HCT116 (cell line): Measurements from ENCODE around the gene PTPRF. TPM values are rescaled to one million over a fixed set of nuclear protein-coding genes. Genes with fewer than 3 reads are reported as not detected.

Experiments
- ATAC-seq: fragments of 200-7000 bp; cut with Tn5 transposase; 2 replicates; pipeline ENCODE4 v1.9.1; 2020; ENCODE audit warnings: mild to moderate bottlenecking, moderate library complexity
- BruUV-seq: library from RNA; stranded (reverse); fragments of 400-500 nt; replicated peaks from 2 replicates; lab custom pipeline; 2021; lab: Mats Ljungman, UMichigan
- CTCF ChIA-PET: fragments of 300-600 bp; sonication (Branson Sonifier 250); formaldehyde crosslinking; loops from one replicate; lab custom pipeline; 2021; ENCODE audit warnings: antibody characterized with exemption; lab: Charles Lee
- POLR2A ChIA-PET: fragments of 300-600, 350-600 bp; sonication (Branson Sonifier 250); formaldehyde crosslinking; loops from one replicate; lab custom pipeline; 2021; ENCODE audit warnings: antibody characterized with exemption; lab: Charles Lee
- RAD21 ChIA-PET, 2 experiments: fragments of 300-600 bp; sonication (Branson Sonifier 250); formaldehyde crosslinking; loops; one replicate each; lab custom pipeline; 2023; ENCODE audit warnings: low total read pairs in 2 of 2; ENCODE audit not compliant: uncharacterized antibody in 2 of 2, unreplicated experiment in 2 of 2, low non-redundant PET in 1 of 2; lab: Charles Lee
- DNase-seq: peaks from one replicate; pipeline ENCODE4 v3.0.0-alpha.2; 2010; ENCODE audit warnings: low read depth, low spot score
- H2AFZ ChIP-seq: fragments of 200-600 bp; shearing (Covaris generic), sonication (generic); 2 replicates; pipeline ENCODE4 v1.6.1; 2017; ENCODE audit warnings: low read depth, mixed run types, mixed read lengths, antibody characterized with exemption, low read length; ENCODE audit not compliant: poor library complexity, severe bottlenecking
- H3K27ac ChIP-seq: 2 replicates; pipeline ENCODE4 v1.5.1; 2012; ENCODE audit warnings: low read depth, low read length
- H3K27me3 ChIP-seq: fragments of 200-600 bp; sonication (generic); 2 replicates; pipeline ENCODE4 v1.6.1; 2016; ENCODE audit warnings: mixed run types, low read length, mixed read lengths; ENCODE audit not compliant: insufficient read depth
- H3K36me3 ChIP-seq, 2 experiments: fragments of 200-500 bp in 1 of 2; fragments of 200-600 bp in 1 of 2; sonication (Bioruptor generic) in 1 of 2; sonication (generic) in 1 of 2; 2 replicates each; pipeline versions ENCODE4 v1.5.1 to v1.6.1; 2014 to 2016; ENCODE audit warnings: low read length in 2 of 2, inconsistent platforms in 1 of 2, mixed read lengths in 1 of 2, mixed run types in 1 of 2; ENCODE audit not compliant: insufficient read depth in 2 of 2, control insufficient read depth in 1 of 2
- H3K4me1 ChIP-seq, 2 experiments: fragments of 200-600 bp in 1 of 2; sonication (generic) in 1 of 2; 2 replicates each; pipeline versions ENCODE4 v1.5.1 to v1.6.1; 2012 to 2017; ENCODE audit warnings: low read length in 2 of 2, inconsistent platforms in 1 of 2, mild to moderate bottlenecking in 1 of 2, mixed read lengths in 1 of 2, mixed run types in 1 of 2, moderate library complexity in 1 of 2; ENCODE audit not compliant: insufficient read depth in 2 of 2, control insufficient read depth in 1 of 2
- H3K4me2 ChIP-seq: fragments of 200-600 bp; sonication (generic); 2 replicates; pipeline ENCODE4 v1.6.1; 2017; ENCODE audit warnings: mixed run types, low read length, mixed read lengths
- H3K4me3 ChIP-seq, 2 experiments: fragments of 200-600 bp in 1 of 2; sonication (generic) in 1 of 2; replicated peaks in 1 of 2; 2 replicates each; pipeline ENCODE4 v1.5.1; 2011 to 2016; ENCODE audit warnings: low read length in 2 of 2, control low read depth in 1 of 2, low read depth in 1 of 2, mild to moderate bottlenecking in 1 of 2, mixed read lengths in 1 of 2, mixed run types in 1 of 2
- H3K79me2 ChIP-seq: fragments of 200-600 bp; sonication (generic); 2 replicates; pipeline ENCODE4 v1.6.1; 2017; ENCODE audit warnings: mild to moderate bottlenecking, mixed run types, low read length, moderate library complexity, mixed read lengths; ENCODE audit not compliant: insufficient read depth
- H3K9ac ChIP-seq: fragments of 200-600 bp; sonication (generic); 2 replicates; pipeline ENCODE4 v1.6.1; 2016; ENCODE audit warnings: low read length, mixed read lengths
- H3K9me2 ChIP-seq: fragments of 200-600 bp; sonication (generic), shearing (Covaris generic); 2 replicates; pipeline ENCODE4 v1.6.1; 2017; ENCODE audit warnings: mixed run types, mild to moderate bottlenecking, moderate library complexity; ENCODE audit not compliant: insufficient read depth
- H3K9me3 ChIP-seq, 2 experiments: fragments of 200-500 bp in 1 of 2; fragments of 200-600 bp in 1 of 2; sonication (Bioruptor generic) in 1 of 2; sonication (generic) in 1 of 2; 2 replicates each; pipeline ENCODE4 v1.6.1; 2014 to 2017; ENCODE audit warnings: low read length in 2 of 2, mixed read lengths in 2 of 2, inconsistent platforms in 1 of 2, low read depth in 1 of 2, mild to moderate bottlenecking in 1 of 2, mixed run types in 1 of 2, moderate library complexity in 1 of 2; ENCODE audit not compliant: control insufficient read depth in 1 of 2, insufficient read depth in 1 of 2
- H4K20me1 ChIP-seq: fragments of 200-600 bp; sonication (generic), shearing (Covaris generic); 2 replicates; pipeline ENCODE4 v1.6.1; 2017; ENCODE audit warnings: mixed run types, mild to moderate bottlenecking, moderate library complexity; ENCODE audit not compliant: insufficient read depth
- ATF3 ChIP-seq: IDR thresholded peaks from 2 replicates; pipeline ENCODE4 v1.6.1; 2012
- CBX3 ChIP-seq: IDR thresholded peaks from 2 replicates; pipeline ENCODE4 v1.6.1; 2012; ENCODE audit warnings: low read depth
- CEBPB ChIP-seq: IDR thresholded peaks from 2 replicates; pipeline ENCODE4 v1.6.1; 2012; ENCODE audit warnings: low read depth
- CTCF ChIP-seq, 3 experiments: fragments of 200-600 bp in 1 of 3; sonication (generic) in 1 of 3; IDR thresholded peaks in 2 of 3; conservative IDR thresholded peaks in 1 of 3; 2 replicates each; pipeline ENCODE4 v1.5.1; 2012 to 2017; ENCODE audit warnings: low read depth in 2 of 3, low read length in 2 of 3, antibody characterized with exemption in 1 of 3, borderline replicate concordance in 1 of 3, control low read depth in 1 of 3, mild to moderate bottlenecking in 1 of 3, mixed read lengths in 1 of 3, mixed run types in 1 of 3, moderate library complexity in 1 of 3; ENCODE audit not compliant: insufficient read depth in 1 of 3
- EGR1 ChIP-seq: IDR thresholded peaks from 2 replicates; pipeline ENCODE4 v1.6.1; 2012; ENCODE audit warnings: low read depth
- ELF1 ChIP-seq: IDR thresholded peaks from 2 replicates; pipeline ENCODE4 v1.6.1; 2012; ENCODE audit warnings: low read depth, borderline replicate concordance
- EZH2 ChIP-seq: fragments of 200-600 bp; sonication (generic); IDR thresholded peaks from 2 replicates; pipeline ENCODE4 v1.6.1; 2017; ENCODE audit warnings: antibody characterized with exemption, mixed run types
- FOSL1 ChIP-seq: IDR thresholded peaks from 2 replicates; pipeline ENCODE4 v1.6.1; 2012; ENCODE audit warnings: low read depth
- JUND ChIP-seq: IDR thresholded peaks from 2 replicates; pipeline ENCODE4 v1.6.1; 2012
- POLR2A ChIP-seq: IDR thresholded peaks from 2 replicates; pipeline ENCODE4 v1.7.0; 2011; ENCODE audit warnings: borderline replicate concordance; ENCODE audit not compliant: insufficient read depth, insufficient read length; ENCODE audit errors: extremely low read depth
- POLR2AphosphoS5 ChIP-seq: IDR thresholded peaks from 2 replicates; pipeline ENCODE4 v1.6.1; 2011; ENCODE audit warnings: mild to moderate bottlenecking, low read depth, low read length, moderate library complexity
- RAD21 ChIP-seq: IDR thresholded peaks from 2 replicates; pipeline ENCODE4 v1.6.1; 2012; ENCODE audit warnings: low read depth, mild to moderate bottlenecking
- SIN3A ChIP-seq: IDR thresholded peaks from 2 replicates; pipeline ENCODE4 v1.6.1; 2012; ENCODE audit warnings: low read depth
- SP1 ChIP-seq: IDR thresholded peaks from 2 replicates; pipeline ENCODE4 v1.6.1; 2012; ENCODE audit warnings: low read depth
- TCF7L2 ChIP-seq: IDR thresholded peaks from 2 replicates; pipeline ENCODE4 v1.7.0; 2011; ENCODE audit warnings: borderline replicate concordance, inconsistent platforms; ENCODE audit not compliant: insufficient read depth, insufficient read length; ENCODE audit errors: extremely low read depth
- YY1 ChIP-seq: IDR thresholded peaks from 2 replicates; pipeline ENCODE4 v1.6.1; 2011; ENCODE audit warnings: low read length, low read depth, moderate library complexity, mild to moderate bottlenecking; ENCODE audit not compliant: insufficient replicate concordance; ENCODE audit errors: extremely low read depth
- ZFX ChIP-seq: fragments of 450-650 bp; IDR thresholded peaks from 2 replicates; pipeline ENCODE4 v1.6.1; 2017
- ZNF274 ChIP-seq: fragments of 200-500 bp; sonication (Bioruptor generic); IDR thresholded peaks from 2 replicates; pipeline ENCODE4 v1.6.1; 2014; ENCODE audit warnings: mild to moderate bottlenecking, low read depth, low read length, inconsistent platforms
- intact Hi-C: fragments of 100-400 bp; cut with micrococcal nuclease; formaldehyde crosslinking; loops from 2 replicates; pipeline ENCODE4 v1.10.0; 2022
- total RNA-seq: library from RNA; stranded (reverse); gene quantifications from one replicate; pipeline ENCODE4 v1.2.1, GENCODE V29; 2021; ENCODE audit not compliant: unreplicated experiment
- TF ChIP-seq, protein P1 (sequence below): IDR thresholded peaks from 2 replicates; pipeline ENCODE4 v1.6.1; 2012; ENCODE audit warnings: low read depth
- TF ChIP-seq, protein P2 (sequence below): IDR thresholded peaks from 2 replicates; pipeline ENCODE4 v1.6.1; 2012

The PTPRF gene
- total RNA-seq, 1 experiment from 2014 or later = 224 TPM

- RAD21 ChIA-PET = no interaction called here
- Histone ChIP-seq H3K36me3 (no peaks in the 10 kb centered on the region), H3K4me2 (no peak overlapping the region), H3K79me2 (no peaks in the 10 kb centered on the region), H3K4me1 (peaks cover 9 to 23% of the 10 kb centered on the region in 2 experiments; a peak in 3 of 4 replicates), H2AFZ (no peak overlapping the region), H3K9me3 (no peaks in the 10 kb centered on the region), H3K9ac (no peak overlapping the region), H3K9me2 (no peaks in the 10 kb centered on the region), H3K27ac (no peak overlapping the region), H3K27me3 (no peaks in the 10 kb centered on the region), H4K20me1 (no peaks in the 10 kb centered on the region), H3K4me3 (no peak overlapping the region)
- no peak for TF ChIP-seq SIN3A
- TF ChIP-seq SP1 = no peak
- TF ChIP-seq ELF1 = no peak
- TF ChIP-seq ZNF274 = no peak
- no peak for TF ChIP-seq JUND
- TF ChIP-seq, protein P1, sequence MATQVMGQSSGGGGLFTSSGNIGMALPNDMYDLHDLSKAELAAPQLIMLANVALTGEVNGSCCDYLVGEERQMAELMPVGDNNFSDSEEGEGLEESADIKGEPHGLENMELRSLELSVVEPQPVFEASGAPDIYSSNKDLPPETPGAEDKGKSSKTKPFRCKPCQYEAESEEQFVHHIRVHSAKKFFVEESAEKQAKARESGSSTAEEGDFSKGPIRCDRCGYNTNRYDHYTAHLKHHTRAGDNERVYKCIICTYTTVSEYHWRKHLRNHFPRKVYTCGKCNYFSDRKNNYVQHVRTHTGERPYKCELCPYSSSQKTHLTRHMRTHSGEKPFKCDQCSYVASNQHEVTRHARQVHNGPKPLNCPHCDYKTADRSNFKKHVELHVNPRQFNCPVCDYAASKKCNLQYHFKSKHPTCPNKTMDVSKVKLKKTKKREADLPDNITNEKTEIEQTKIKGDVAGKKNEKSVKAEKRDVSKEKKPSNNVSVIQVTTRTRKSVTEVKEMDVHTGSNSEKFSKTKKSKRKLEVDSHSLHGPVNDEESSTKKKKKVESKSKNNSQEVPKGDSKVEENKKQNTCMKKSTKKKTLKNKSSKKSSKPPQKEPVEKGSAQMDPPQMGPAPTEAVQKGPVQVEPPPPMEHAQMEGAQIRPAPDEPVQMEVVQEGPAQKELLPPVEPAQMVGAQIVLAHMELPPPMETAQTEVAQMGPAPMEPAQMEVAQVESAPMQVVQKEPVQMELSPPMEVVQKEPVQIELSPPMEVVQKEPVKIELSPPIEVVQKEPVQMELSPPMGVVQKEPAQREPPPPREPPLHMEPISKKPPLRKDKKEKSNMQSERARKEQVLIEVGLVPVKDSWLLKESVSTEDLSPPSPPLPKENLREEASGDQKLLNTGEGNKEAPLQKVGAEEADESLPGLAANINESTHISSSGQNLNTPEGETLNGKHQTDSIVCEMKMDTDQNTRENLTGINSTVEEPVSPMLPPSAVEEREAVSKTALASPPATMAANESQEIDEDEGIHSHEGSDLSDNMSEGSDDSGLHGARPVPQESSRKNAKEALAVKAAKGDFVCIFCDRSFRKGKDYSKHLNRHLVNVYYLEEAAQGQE = no peak
- TF ChIP-seq YY1 = no peak
- no peak for TF ChIP-seq ZFX
- no peak for TF ChIP-seq EGR1
- no peak for TF ChIP-seq CBX3
- no peak for TF ChIP-seq TCF7L2
- TF ChIP-seq CEBPB = no peak
- TF ChIP-seq POLR2AphosphoS5 = no peak
- no peak for TF ChIP-seq RAD21
- TF ChIP-seq, protein P2, sequence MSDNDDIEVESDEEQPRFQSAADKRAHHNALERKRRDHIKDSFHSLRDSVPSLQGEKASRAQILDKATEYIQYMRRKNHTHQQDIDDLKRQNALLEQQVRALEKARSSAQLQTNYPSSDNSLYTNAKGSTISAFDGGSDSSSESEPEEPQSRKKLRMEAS = no peak
- TF ChIP-seq EZH2 = no peak
- no peak for TF ChIP-seq POLR2A
- TF ChIP-seq ATF3 = no peak
- TF ChIP-seq CTCF (IDR thresholded peaks at IDR 0.05 in 2 of 3, conservative IDR thresholded peaks at IDR 0.05 in 1 of 3; ENCODE audit: borderline replicate concordance in 1 of 3, insufficient read depth in 1 of 3, low read depth in 2 of 3, low read length in 2 of 3) = no peak
- no peak for TF ChIP-seq FOSL1
- CTCF ChIA-PET = no interaction called here
- POLR2A ChIA-PET = no interaction called here
- no peak for DNase-seq
- no peak for ATAC-seq
- intact Hi-C loops = no loop called here
- no TSS peak for BruUV-seq
Measured at GRCh38 chr1:43511394-43511793, 19.3 kb upstream of the PTPRF start.
